ENCODE results near the gene KANSL1.

Gene KANSL1

GRCh38 chr17:46157443-46158062, 35.7 kb downstream of the KANSL1 start:
- TF ChIP-seq POLR2AphosphoS5 (IDR thresholded peaks at IDR 0.05; ENCODE audit: low read depth, low read length), result no peak
- no peak for TF ChIP-seq FOXP2 (optimal IDR thresholded peaks at IDR 0.05; ENCODE audit: borderline replicate concordance, extremely low read depth, extremely low read length, insufficient read depth)
- TF ChIP-seq SIN3A (IDR thresholded peaks at IDR 0.05; ENCODE audit: borderline replicate concordance, insufficient read depth, low read length), result no peak
- TF ChIP-seq REST (IDR thresholded peaks at IDR 0.05; ENCODE audit: insufficient read depth in 1 of 2, low read depth in 2 of 2, low read length in 2 of 2), result no peak
- TF ChIP-seq TAF1 (IDR thresholded peaks at IDR 0.05; ENCODE audit: borderline replicate concordance, insufficient read depth, low read length), result no peak

GRCh38 chr17:46154151-46154816, 38.9 kb downstream of the KANSL1 start:
- no peak for TF ChIP-seq TAF1 (IDR thresholded peaks at IDR 0.05; ENCODE audit: borderline replicate concordance, insufficient read depth, low read length)
- TF ChIP-seq POLR2AphosphoS5 (IDR thresholded peaks at IDR 0.05; ENCODE audit: low read depth, low read length), result no peak
- no peak for TF ChIP-seq SIN3A (IDR thresholded peaks at IDR 0.05; ENCODE audit: borderline replicate concordance, insufficient read depth, low read length)
- no peak for TF ChIP-seq FOXP2 (optimal IDR thresholded peaks at IDR 0.05; ENCODE audit: borderline replicate concordance, extremely low read depth, extremely low read length, insufficient read depth)
- no peak for TF ChIP-seq REST (IDR thresholded peaks at IDR 0.05; ENCODE audit: insufficient read depth in 1 of 2, low read depth in 2 of 2, low read length in 2 of 2)

GRCh38 chr17:46152423-46152822, 40.8 kb downstream of the KANSL1 start:
- TF ChIP-seq FOXP2 (optimal IDR thresholded peaks at IDR 0.05; ENCODE audit: borderline replicate concordance, extremely low read depth, extremely low read length, insufficient read depth) (no peak), POLR2AphosphoS5 (IDR thresholded peaks at IDR 0.05; ENCODE audit: low read depth, low read length) (no peak), TAF1 (IDR thresholded peaks at IDR 0.05; ENCODE audit: borderline replicate concordance, insufficient read depth, low read length) (no peak), REST (IDR thresholded peaks at IDR 0.05; ENCODE audit: insufficient read depth in 1 of 2, low read depth in 2 of 2, low read length in 2 of 2) (no peak), SIN3A (IDR thresholded peaks at IDR 0.05; ENCODE audit: borderline replicate concordance, insufficient read depth, low read length) (no peak)

GRCh38 chr17:46151762-46152161, 41.5 kb downstream of the KANSL1 start:
- TF ChIP-seq SIN3A (IDR thresholded peaks at IDR 0.05; ENCODE audit: borderline replicate concordance, insufficient read depth, low read length) (no peak), FOXP2 (optimal IDR thresholded peaks at IDR 0.05; ENCODE audit: borderline replicate concordance, extremely low read depth, extremely low read length, insufficient read depth) (no peak), REST (IDR thresholded peaks at IDR 0.05; ENCODE audit: insufficient read depth in 1 of 2, low read depth in 2 of 2, low read length in 2 of 2) (no peak)
